ENCODE results near the gene FGFRL1.
A peak's percentile ranks its signal among the peaks of the same experiment; 100 is the strongest.

Gene FGFRL1

DNA sequence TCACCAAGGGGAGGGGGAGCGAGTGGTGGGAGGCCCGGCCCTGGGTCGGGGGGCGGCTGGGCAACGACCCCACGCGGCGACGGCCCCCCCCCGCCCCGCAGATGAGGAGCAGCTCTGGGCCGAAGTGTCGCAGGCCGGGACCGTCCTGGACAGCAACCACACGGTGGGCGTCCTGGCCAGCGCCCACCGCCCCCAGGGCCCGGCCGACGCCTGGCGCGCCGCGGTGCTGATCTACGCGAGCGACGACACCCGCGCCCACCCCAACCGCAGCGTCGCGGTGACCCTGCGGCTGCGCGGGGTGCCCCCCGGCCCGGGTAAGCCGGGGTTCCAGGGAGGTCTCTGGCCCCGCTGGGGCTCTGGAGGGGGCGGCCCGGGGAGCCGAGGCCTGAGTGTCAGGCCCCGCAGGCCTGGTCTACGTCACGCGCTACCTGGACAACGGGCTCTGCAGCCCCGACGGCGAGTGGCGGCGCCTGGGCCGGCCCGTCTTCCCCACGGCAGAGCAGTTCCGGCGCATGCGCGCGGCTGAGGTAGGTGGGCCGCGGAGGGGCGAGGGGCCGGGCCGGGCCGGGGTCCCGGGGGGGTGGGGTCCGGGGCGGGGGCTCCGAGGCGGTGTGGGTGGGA lies 8.7 kb upstream of the FGFRL1 start:
- H3K4me3 ChIP-seq (ENCODE audit: low read length), result no peak overlapping the region
- no peak for TF ChIP-seq ZNF274 (IDR thresholded peaks at IDR 0.05; ENCODE audit: low read depth, low read length)

GRCh38 chr4:1003271-1004070 lies 8.0 kb upstream of the FGFRL1 start:
- TF ChIP-seq ZNF274 (IDR thresholded peaks at IDR 0.05; ENCODE audit: low read depth, low read length), result no peak
- no peak overlapping the region for H3K4me3 ChIP-seq (ENCODE audit: low read length)

DNA sequence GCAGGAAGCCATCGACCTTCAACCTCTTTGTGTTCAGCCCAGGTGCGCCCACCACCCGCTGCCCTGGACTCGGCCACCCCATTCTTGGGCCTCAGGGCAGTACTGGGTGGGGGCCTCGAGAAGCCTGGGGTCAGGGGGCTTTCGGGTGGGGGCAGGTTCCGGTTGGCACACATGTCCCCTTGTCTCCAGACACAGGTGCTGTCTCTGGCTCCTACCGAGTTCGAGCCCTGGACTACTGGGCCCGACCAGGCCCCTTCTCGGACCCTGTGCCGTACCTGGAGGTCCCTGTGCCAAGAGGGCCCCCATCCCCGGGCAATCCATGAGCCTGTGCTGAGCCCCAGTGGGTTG lies 7.4 kb upstream of the FGFRL1 start:
- H3K4me3 ChIP-seq (ENCODE audit: low read length), result no peak overlapping the region
- TF ChIP-seq ZNF274 (IDR thresholded peaks at IDR 0.05; ENCODE audit: low read depth, low read length), result no peak

- TF ChIP-seq ZNF274 (IDR thresholded peaks at IDR 0.05; ENCODE audit: low read depth, low read length), result no peak
- no peak overlapping the region for H3K4me3 ChIP-seq (ENCODE audit: low read length)
Observed at GRCh38 chr4:1004557-1005485, 6.6 kb upstream of the FGFRL1 start.

DNA sequence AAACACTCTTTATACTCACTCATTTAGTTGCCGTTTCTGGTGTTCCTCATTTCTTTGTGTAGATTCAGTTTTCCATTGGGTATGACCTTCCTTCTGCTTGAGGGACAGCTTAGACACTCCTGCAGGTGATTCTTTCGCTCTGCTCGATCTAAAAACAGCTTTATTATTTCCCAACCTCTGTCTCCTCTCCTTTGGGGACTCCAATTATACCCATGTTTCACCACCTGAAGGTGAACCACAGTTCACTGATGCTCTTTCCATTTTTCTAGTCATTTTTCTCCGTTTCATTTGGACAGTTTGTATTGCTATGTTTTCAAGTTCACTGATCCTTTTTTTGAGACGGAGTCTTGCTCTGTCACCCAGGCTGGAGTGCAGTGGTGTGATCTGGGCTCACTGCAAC lies 4.6 kb upstream of the FGFRL1 start:
- TF ChIP-seq ZNF274 (IDR thresholded peaks at IDR 0.05; ENCODE audit: low read depth, low read length), result no peak
- no peak overlapping the region for H3K4me3 ChIP-seq (ENCODE audit: low read length)

DNA sequence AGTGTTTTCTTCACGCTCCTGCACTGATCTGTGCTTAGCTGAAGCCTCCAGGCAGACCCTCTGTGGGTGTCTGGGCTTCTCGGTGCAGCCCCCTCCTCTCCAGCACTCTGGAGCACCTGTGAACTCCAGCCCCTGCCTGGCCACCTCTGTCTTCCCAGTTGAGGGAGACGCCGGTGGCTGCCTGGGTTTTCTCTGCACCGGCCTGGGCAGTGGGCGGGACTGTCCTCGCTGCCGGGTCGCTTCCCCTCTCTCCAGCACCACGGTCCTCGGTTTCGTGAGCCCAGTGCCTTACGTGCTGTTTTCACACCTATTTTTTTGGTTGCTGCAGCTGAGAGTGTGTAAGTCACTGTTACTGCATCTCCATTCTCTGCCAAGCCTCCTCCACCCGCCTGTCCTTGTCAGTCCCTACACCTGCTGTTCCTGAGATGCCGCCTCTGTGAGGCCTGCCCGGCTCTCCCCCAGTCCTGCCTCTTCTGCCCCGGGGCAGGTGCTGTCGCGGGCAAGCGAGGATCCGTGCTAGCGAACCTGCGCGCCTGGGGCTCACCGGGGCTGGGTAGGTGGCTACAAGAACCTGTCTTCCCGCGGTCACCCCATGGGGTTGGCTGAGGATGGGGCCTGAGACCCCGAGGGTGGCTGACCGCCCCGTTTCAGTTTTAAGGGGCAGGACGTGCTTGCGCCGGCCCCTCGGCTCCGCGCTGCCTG lies 2.4 kb upstream of the FGFRL1 start:
- H3K4me3 ChIP-seq (ENCODE audit: low read length), result peak overlapping the region; percentile 32; the same call in 1 of the 2 replicates
- no peak for TF ChIP-seq ZNF274 (IDR thresholded peaks at IDR 0.05; ENCODE audit: low read depth, low read length)

DNA sequence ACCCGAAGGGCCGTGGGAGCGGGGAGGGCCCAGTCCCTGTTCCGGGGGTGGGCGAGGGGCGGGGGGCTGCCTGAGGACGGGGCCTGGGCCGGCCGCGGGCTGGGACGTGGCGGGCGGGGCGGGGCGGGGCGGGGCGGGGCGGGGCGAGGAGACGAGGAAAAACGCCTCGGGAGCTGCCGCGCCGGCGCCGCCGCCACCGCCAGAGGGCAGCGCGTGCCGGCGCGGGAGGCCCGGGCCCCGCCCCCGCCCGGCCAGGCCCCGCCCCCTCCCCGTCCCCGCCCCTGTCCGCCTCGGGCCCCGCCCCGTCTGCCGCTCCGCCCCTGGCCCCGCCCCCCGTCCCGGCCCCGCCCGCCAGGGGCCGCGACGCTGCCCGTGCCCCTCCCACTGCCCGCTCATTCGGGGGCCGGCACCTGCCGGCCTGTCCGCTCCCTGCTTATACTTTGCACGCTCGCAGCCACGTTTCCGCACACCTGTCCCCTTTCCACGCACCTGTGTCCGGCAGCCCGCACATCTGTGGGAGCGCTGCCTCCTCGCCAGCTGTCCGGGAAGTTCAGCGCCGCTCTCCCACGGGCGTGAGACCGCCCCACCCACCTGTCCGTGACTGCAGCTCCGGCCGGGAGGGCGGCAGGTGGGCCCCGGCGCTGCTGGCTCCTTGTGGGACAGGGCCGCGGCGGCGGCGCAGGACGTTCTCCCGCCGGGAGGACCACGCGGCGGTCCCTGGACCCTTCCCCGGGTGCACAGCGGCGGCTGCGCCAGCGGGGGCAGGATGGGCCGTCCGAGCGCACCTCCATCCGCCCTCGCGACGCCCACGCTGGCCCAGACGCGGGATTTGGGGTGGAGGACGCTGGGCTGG lies 1.7 kb upstream of the FGFRL1 start:
- TF ChIP-seq ZNF274 (IDR thresholded peaks at IDR 0.05; ENCODE audit: low read depth, low read length), result no peak
- peak overlapping the region; percentile 52; the same call in 1 of the 2 replicates for H3K4me3 ChIP-seq (ENCODE audit: low read length)

GRCh38 chr4:1010395-1011021 lies 918 bp upstream of the FGFRL1 start:
- H3K4me3 ChIP-seq (ENCODE audit: low read length), result no peak overlapping the region; the same call in 1 of the 2 replicates
- TF ChIP-seq ZNF274 (IDR thresholded peaks at IDR 0.05; ENCODE audit: low read depth, low read length), result no peak

GRCh38 chr4:1011666-1012033 lies 224 bp downstream of the FGFRL1 start:
- no peak overlapping the region for H3K4me3 ChIP-seq (ENCODE audit: low read length)
- TF ChIP-seq ZNF274 (IDR thresholded peaks at IDR 0.05; ENCODE audit: low read depth, low read length), result no peak

- no peak for TF ChIP-seq ZNF274 (IDR thresholded peaks at IDR 0.05; ENCODE audit: low read depth, low read length)
Observed at GRCh38 chr4:1012034-1012739, 761 bp downstream of the FGFRL1 start.

DNA sequence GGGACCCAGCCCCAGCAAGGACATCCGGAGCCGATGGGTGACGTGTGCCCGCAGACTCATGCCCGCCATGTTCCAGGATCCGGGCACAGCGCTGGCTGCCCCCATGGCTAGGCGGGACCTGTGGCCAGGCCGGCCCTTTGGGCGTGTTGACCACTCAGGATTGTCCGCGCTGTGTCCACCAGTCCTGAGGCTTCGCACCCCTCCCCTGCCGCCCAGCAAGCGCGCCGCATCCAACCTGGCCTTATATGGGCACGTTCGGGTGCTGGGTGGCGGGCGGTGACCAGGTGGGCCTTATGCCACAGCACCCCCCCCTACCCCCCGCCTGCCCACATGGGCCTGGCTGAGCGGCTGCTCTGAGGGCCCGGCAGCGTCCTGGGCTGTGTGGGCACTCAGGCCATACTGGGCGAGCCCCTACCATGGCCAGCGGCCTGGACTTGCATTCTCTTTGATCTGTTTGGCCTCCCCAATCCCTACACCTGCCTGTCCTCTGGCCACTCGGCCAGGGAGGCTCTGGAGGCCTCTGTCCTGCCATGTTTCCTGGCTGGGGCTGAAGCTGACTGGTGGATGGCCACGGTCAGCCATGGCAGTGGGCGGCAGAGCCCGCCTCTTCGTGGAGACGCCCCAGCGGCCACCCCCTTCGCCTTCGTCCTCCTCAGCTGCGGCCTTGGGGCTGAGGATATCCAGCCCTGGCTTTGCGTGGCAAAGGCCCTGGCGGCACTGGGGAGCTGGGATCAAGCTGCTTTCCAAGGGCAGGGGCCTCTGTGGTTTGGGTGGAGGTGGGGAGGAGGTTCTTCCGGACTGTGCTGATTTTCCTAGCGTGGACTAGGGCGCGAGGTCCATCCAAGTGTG lies 2.0 kb downstream of the FGFRL1 start:
- TF ChIP-seq ZNF274 (IDR thresholded peaks at IDR 0.05; ENCODE audit: low read depth, low read length), result no peak
- H3K4me3 ChIP-seq (ENCODE audit: low read length), result no peak overlapping the region

More at GRCh38 chr4:1012034-1012739, 761 bp downstream of the FGFRL1 start:
- no peak overlapping the region for H3K4me3 ChIP-seq (ENCODE audit: low read length)

Data from GM08714 (cell line).